RWPE1 (cell line): Measurements from ENCODE around the gene LRFN4.

ENCODE experiments used
- CTCF ChIA-PET: fragments of 350-600 bp; sonication (Branson Sonifier 250); formaldehyde crosslinking; extraction: SDS; loops from one replicate; lab custom pipeline; 2021; lab: Yijun Ruan, JAX
- POLR2A ChIA-PET: fragments of 400-600 bp; formaldehyde crosslinking; extraction: SDS; loops from one replicate; lab custom pipeline; 2020; ENCODE audit warnings: antibody characterized with exemption; ENCODE audit not compliant: low non-redundant PET; lab: Yijun Ruan, JAX
- DNase-seq: peaks from one replicate; pipeline ENCODE4 v3.0.0; 2012; ENCODE audit warnings: low spot score
- H3K27ac ChIP-seq: fragments of 450-650 bp; 2 replicates; pipeline ENCODE4 v1.5.1; 2017
- CTCF ChIP-seq: fragments of 450-650 bp; conservative IDR thresholded peaks from 2 replicates; pipeline ENCODE4 v1.5.1; 2017; ENCODE audit warnings: low read depth, mild to moderate bottlenecking

Gene LRFN4

GRCh38 chr11:66863428-66864125 lies 6.7 kb downstream of the LRFN4 start:
- POLR2A ChIA-PET: no interaction called here
- no peak for DNase-seq
- no peak for TF ChIP-seq CTCF
- CTCF ChIA-PET: interaction anchor here (0.5 kb wide), 1 partner anchor 158 kb away, joined by 3 read pairs; no protein-coding TSS in a partner anchor
- H3K27ac ChIP-seq: peak overlapping the region; percentile 94

- ChIA-PET POLR2A (no interaction called here), CTCF (interaction anchor here (0.6 kb wide), 1 partner anchor 392 kb away, joined by 3 read pairs; no protein-coding TSS in a partner anchor)
- H3K27ac ChIP-seq: peak overlapping the region; percentile 94
- TF ChIP-seq CTCF: no peak
- no peak for DNase-seq
Observed at GRCh38 chr11:66864172-66864901, 7.5 kb downstream of the LRFN4 start.

DNA sequence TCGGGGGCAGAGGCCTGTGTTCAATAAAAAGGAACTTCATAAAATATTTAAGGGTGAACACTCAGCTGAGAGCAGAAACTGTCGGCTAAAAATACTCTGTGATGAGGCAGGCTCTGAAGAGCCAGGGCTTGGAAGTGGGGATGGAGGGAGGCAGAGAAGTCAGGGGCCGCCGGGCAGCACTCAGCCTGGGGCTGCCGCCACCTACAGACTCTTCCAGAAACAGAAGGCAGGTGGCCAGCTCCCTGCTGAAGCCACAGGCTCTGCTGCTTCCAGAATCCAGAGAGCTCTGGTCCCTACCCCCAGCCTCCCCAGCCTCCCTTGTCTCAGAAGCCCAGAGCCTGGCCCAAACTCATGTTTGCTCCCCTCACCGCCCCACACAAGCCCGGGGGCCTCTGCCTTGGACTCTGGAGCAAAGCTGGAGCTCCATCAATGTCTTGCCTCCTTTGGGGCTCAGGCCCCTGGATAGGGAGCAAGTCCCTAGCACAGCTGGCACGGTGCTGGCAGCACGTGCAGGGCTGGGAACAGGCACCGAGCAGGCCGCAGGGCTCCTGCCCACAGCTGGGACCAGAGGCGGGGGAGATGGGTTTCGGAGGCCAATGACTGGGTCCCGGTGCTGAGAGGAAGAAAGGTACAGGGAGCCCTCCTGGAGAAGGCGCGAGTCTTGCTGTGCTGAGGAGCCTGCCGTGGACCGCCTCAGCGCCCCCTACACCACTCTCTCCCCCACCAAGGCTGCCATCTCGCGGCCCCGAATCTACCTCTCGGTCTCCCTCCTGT lies 8.2 kb downstream of the LRFN4 start:
- CTCF ChIA-PET: interaction anchor here (0.6 kb wide), 1 partner anchor 391 kb away, joined by 3 read pairs; no protein-coding TSS in a partner anchor
- no peak for TF ChIP-seq CTCF
- POLR2A ChIA-PET: no interaction called here
- H3K27ac ChIP-seq: peak overlapping the region; percentile 94
- no peak for DNase-seq

GRCh38 chr11:66866007-66866406 lies 9.1 kb downstream of the LRFN4 start:
- POLR2A ChIA-PET: no interaction called here
- CTCF ChIA-PET: interaction anchor here (0.5 to 0.6 kb wide), 2 partner anchors 96 to 683 kb away, joined by 3 read pairs; no protein-coding TSS in a partner anchor
- peak overlapping the region; percentile 39; the same call in 1 of the 2 replicates for H3K27ac ChIP-seq
- TF ChIP-seq CTCF: no peak
- no peak for DNase-seq

DNA sequence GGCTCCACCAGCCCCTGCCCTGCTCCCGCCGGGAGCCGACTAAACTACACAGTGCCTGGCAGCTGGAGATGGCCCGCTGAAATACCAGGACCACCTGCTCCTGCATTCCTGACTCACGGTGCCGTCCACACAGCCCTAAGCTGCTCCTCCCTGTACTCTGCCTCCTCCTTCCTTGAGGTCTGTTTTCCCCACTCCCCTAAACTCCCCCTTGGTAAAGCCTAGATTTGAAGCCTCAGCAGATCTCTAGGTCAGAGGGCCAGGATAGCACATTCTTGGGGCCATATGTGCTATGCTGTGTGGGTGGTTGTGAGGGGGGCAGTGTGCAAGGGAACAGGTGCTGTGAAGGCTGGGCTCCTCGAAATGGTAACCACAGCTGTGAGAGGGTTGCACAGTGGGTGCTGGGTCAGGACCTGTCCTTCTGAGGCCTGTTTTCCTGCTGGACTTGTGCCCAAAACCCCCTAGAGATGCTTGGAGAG lies 9.7 kb downstream of the LRFN4 start:
- CTCF ChIA-PET: interaction anchor here (0.6 kb wide), 1 partner anchor 96 kb away, joined by 3 read pairs; no protein-coding TSS in a partner anchor
- POLR2A ChIA-PET: no interaction called here
- no peak for DNase-seq
- H3K27ac ChIP-seq: peak overlapping the region; percentile 39
- TF ChIP-seq CTCF: no peak
